Loucy (cell line): Measurements from ENCODE around the gene TADA3.

Source experiments
- H2AFZ ChIP-seq: fragments of 200-600 bp; sonication (generic); 2 replicates; pipeline ENCODE4 v1.6.0; 2016; ENCODE audit warnings: antibody characterized with exemption, mild to moderate bottlenecking, low read length, moderate library complexity
- H3F3A ChIP-seq: fragments of 200-600 bp; 2 replicates; pipeline ENCODE4 v1.6.0; 2016; ENCODE audit warnings: antibody characterized with exemption, low read depth, mild to moderate bottlenecking
- H3K27me3 ChIP-seq: fragments of 200-600 bp; sonication (generic); 2 replicates; pipeline ENCODE4 v1.6.1; 2014; ENCODE audit warnings: low read length, mild to moderate bottlenecking; ENCODE audit not compliant: insufficient read depth, poor library complexity, severe bottlenecking
- H3K36me3 ChIP-seq: fragments of 200-600 bp; sonication (generic); 2 replicates; pipeline ENCODE4 v1.6.1; 2016; ENCODE audit warnings: low read length; ENCODE audit not compliant: insufficient read depth
- H3K4me1 ChIP-seq: fragments of 200-600 bp; sonication (generic); 2 replicates; pipeline ENCODE4 v1.5.1; 2014; ENCODE audit warnings: low read length, mild to moderate bottlenecking; ENCODE audit not compliant: insufficient read depth, poor library complexity, severe bottlenecking
- H3K4me2 ChIP-seq: fragments of 200-600 bp; sonication (generic); 2 replicates; pipeline ENCODE4 v1.6.0; 2014; ENCODE audit warnings: antibody characterized with exemption, low read length, low read depth, mild to moderate bottlenecking; ENCODE audit not compliant: poor library complexity, severe bottlenecking
- H3K4me3 ChIP-seq: fragments of 200-600 bp; sonication (generic); 2 replicates; pipeline ENCODE4 v1.5.1; 2014; ENCODE audit warnings: low read length, mild to moderate bottlenecking, mixed read lengths; ENCODE audit not compliant: poor library complexity, severe bottlenecking
- H3K79me2 ChIP-seq: fragments of 200-600 bp; sonication (generic); 2 replicates; pipeline ENCODE4 v1.6.1; 2014; ENCODE audit warnings: low read length; ENCODE audit not compliant: insufficient read depth
- H3K9ac ChIP-seq: fragments of 200-600 bp; sonication (generic); 2 replicates; pipeline ENCODE4 v1.6.0; 2014; ENCODE audit warnings: mild to moderate bottlenecking, low read depth, low read length, moderate library complexity; ENCODE audit not compliant: poor library complexity, severe bottlenecking
- H3K9me2 ChIP-seq: fragments of 200-600 bp; sonication (generic); replicated peaks from 2 replicates; pipeline ENCODE4 v1.6.1; 2016; ENCODE audit warnings: low read depth, low read length, mixed read lengths
- H3K9me3 ChIP-seq: fragments of 200-600 bp; sonication (generic); 2 replicates; pipeline ENCODE4 v1.6.1; 2014; ENCODE audit warnings: mild to moderate bottlenecking, antibody characterized with exemption, low read length, low read depth; ENCODE audit not compliant: insufficient read depth
- H4K20me1 ChIP-seq: fragments of 200-600 bp; sonication (generic); 2 replicates; pipeline ENCODE4 v1.6.0; 2014; ENCODE audit warnings: antibody characterized with exemption, low read length, mild to moderate bottlenecking; ENCODE audit not compliant: insufficient read depth, poor library complexity, severe bottlenecking
- CTCF ChIP-seq: fragments of 200-600 bp; sonication (generic); conservative IDR thresholded peaks from 2 replicates; pipeline ENCODE4 v1.5.1; 2014; ENCODE audit warnings: mild to moderate bottlenecking, antibody characterized with exemption, low read length
- EZH2phosphoT487 ChIP-seq: fragments of 200-600 bp; IDR thresholded peaks from 2 replicates; pipeline ENCODE4 v1.6.1; 2018; ENCODE audit warnings: antibody characterized with exemption, mild to moderate bottlenecking, moderate library complexity, borderline replicate concordance

TADA3 gene

GRCh38 chr3:9812870-9813483 lies 20.7 kb upstream of the TADA3 start:
- Histone ChIP-seq H3F3A (no peaks in the 10 kb centered on the region), H3K4me2 (no peak overlapping the region), H3K9me3 (no peaks in the 10 kb centered on the region), H3K4me1 (no peaks in the 10 kb centered on the region), H3K4me3 (no peak overlapping the region), H3K79me2 (no peaks in the 10 kb centered on the region), H4K20me1 (no peaks in the 10 kb centered on the region), H3K9ac (no peak overlapping the region), H3K36me3 (peaks cover 19% of the 10 kb centered on the region; the same call in 1 of the 2 replicates), H2AFZ (no peak overlapping the region), H3K9me2 (no peaks in the 10 kb centered on the region), H3K27me3 (no peaks in the 10 kb centered on the region)
- TF ChIP-seq EZH2phosphoT487 (no peak), CTCF (no peak)

- TF ChIP-seq CTCF (no peak), EZH2phosphoT487 (no peak)
- H3K4me1 ChIP-seq: no peaks in the 10 kb centered on the region
- H2AFZ ChIP-seq: no peak overlapping the region
- H3K9me3 ChIP-seq: no peaks in the 10 kb centered on the region
- H4K20me1 ChIP-seq: no peaks in the 10 kb centered on the region
- no peaks in the 10 kb centered on the region for H3K79me2 ChIP-seq
- no peaks in the 10 kb centered on the region; the same call in 1 of the 2 replicates for H3F3A ChIP-seq
- no peak overlapping the region for H3K4me2 ChIP-seq
- H3K9me2 ChIP-seq: no peaks in the 10 kb centered on the region
- H3K36me3 ChIP-seq: peaks cover 38% of the 10 kb centered on the region; the same call in 1 of the 2 replicates
- H3K4me3 ChIP-seq: no peak overlapping the region
- no peak overlapping the region for H3K9ac ChIP-seq
- H3K27me3 ChIP-seq: no peaks in the 10 kb centered on the region
Measured at GRCh38 chr3:9810846-9811245, 18.6 kb upstream of the TADA3 start.

- H3K9me3 ChIP-seq: no peaks in the 10 kb centered on the region
- no peaks in the 10 kb centered on the region for H3K9me2 ChIP-seq
- no peak overlapping the region for H3K9ac ChIP-seq
- H3K4me3 ChIP-seq: no peak overlapping the region
- no peaks in the 10 kb centered on the region; the same call in 1 of the 2 replicates for H3F3A ChIP-seq
- no peak overlapping the region for H2AFZ ChIP-seq
- TF ChIP-seq CTCF: no peak
- no peak for TF ChIP-seq EZH2phosphoT487
- H3K4me1 ChIP-seq: no peaks in the 10 kb centered on the region
- H3K36me3 ChIP-seq: peaks cover 42% of the 10 kb centered on the region; the same call in 1 of the 2 replicates
- no peaks in the 10 kb centered on the region for H4K20me1 ChIP-seq
- H3K4me2 ChIP-seq: no peak overlapping the region
- no peaks in the 10 kb centered on the region for H3K79me2 ChIP-seq
- H3K27me3 ChIP-seq: no peaks in the 10 kb centered on the region
Measured at GRCh38 chr3:9810433-9810770, 18.1 kb upstream of the TADA3 start.
